M059J (cell line): Measurements from ENCODE around the gene TMEM222. TPM values are rescaled to one million over a fixed set of nuclear protein-coding genes. Genes with fewer than 3 reads are reported as not detected.
A peak's percentile ranks its signal among the peaks of the same experiment; 100 is the strongest.

Source experiments
- DNase-seq: peaks from one replicate; pipeline ENCODE4 v3.0.0-alpha.2; 2012; ENCODE audit warnings: low read depth
- total RNA-seq: library from RNA; depleted of rRNA; stranded (reverse); fragments of >200 nt; shearing (Covaris generic); gene quantifications from 2 replicates; pipeline ENCODE4 v1.2.3, GENCODE V29; 2014

Gene TMEM222
- total RNA-seq, 1 experiment from 2014 or later = 52.2 TPM

GRCh38 chr1:27306892-27307761 is 14.8 kb upstream of the TMEM222 start:
- no peak for DNase-seq

DNA sequence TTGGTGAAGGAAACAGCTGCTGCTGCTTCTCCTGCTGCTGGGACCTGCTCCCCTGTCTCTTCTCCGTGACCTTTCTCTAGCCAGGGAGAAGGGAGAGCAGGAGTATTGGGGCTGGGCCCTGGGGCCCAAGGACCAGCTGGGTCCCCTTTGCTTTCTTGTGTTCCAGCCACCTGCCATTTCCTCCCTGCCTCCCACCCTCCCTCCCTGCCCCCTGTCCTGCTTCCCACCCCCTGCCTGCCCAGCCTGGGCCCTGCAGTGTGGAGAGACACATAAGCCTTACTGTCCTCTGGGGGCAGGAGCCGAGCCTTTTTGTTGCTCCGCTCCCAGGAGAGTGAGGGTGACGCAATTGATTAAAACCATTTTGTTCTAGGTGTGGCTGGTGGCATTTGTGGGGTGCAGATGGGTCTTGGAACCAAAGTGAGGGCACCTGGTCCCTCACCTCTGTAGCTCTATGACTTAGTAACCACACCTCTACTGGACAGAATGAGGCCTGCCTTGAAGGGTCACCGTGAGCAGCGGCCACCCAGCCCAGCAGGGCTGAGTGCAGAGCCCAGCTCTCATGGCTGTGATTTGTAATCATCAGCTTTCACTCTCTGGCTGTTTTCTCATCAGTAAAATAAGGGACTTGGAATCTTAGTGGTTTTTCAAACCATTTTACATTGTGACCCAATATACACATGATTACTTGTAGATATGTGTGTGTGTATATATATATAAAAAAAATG is 13.9 kb upstream of the TMEM222 start:
- no peak for DNase-seq

DNA sequence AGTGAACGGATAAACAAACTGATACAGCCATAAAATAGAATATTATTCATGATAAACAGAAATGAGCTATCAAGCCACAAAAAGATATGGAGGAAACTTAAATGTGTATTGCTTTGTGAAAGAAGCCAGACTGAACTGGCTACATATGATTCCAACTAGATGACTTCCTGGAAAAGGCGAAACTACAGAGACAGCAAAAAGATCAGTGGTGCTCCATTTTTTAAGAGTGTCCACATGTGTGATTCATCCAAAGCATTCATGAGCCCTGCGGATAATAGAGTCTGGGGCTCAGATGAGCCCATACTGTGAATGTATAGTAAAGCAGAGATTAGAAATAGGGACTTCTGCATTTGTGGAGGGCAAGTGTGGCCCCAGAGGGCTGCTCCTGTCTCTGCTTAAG is 7.8 kb upstream of the TMEM222 start:
- DNase-seq = no peak

- no peak for DNase-seq
Measured at GRCh38 chr1:27314737-27315136, 7.2 kb upstream of the TMEM222 start.

DNA sequence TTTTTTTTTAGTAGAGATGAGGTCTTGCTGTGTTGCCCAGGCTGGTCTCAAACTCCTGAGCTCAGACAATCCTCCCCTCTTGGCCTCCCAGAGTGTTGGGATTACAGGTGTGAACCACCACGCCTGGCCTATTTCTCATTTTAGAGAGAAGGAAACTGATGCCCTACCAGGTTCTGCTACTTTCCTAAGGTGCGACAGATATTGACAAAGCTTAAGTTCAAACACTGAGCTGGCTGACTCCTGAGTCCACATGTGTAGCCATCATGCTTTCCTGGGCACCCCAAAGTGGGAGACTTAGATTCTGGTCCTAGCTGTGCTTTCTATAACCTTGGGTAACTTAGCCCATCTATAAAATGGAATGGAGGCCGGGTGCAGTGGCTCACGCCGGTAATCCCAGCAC is 5.1 kb upstream of the TMEM222 start:
- DNase-seq = no peak

GRCh38 chr1:27318136-27318535 is 3.8 kb upstream of the TMEM222 start:
- DNase-seq = no peak

GRCh38 chr1:27318596-27318995 is 3.4 kb upstream of the TMEM222 start:
- no peak for DNase-seq

DNA sequence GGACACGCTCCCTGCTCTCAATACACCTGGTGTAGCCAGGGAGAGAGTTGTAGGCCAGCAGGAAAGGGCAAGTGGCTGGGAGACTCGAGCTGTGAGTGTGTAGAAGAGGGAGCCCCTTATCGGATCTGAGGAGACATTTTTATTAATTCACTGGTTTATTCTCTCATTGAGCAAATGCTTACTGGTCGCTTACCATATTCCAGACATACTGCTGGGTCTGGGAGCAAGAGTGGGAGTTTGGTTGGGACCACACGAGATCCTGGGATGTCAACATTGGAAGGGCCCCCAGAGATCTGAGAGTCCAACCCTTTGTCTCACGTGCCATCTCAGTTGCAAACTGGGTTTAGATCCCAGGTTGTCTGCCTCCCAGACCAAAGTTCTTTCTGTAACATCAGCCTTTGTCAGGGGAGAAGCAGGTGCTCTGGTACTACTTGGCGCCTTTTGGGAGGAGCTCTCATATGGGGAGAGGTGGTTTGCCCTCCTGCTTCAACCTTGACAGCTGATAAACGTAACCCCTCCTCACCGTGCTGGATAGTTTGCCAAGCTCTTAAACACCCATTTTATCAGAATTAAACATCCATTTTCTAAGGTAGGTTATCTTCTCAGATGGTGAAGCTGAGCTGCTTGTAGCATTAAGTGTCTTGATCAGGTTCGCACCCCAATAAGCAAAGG is 742 bp downstream of the TMEM222 start:
- DNase-seq = no peak

DNA sequence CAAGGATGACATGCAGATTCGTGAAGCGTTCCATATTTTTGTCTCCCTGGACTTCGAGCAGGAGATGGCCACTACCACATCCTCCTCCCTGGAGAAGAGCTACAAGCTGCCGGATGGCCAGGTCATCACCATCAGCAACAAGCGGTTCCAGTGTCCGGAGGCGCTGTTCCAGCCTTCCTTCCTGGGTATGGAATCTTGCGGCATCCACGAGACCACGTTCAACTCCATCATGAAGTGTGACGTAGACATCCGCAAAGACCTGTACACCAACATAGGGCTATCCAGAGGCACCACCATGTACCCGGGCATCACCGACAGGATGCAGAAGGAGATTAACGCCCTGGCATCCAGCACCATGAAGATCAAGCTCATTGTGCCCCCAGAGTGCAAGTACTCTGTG is 3.3 kb downstream of the TMEM222 start:
- no peak for DNase-seq

GRCh38 chr1:27327964-27328363 is 6.0 kb downstream of the TMEM222 start:
- DNase-seq = no peak

GRCh38 chr1:27330786-27331185 is 8.8 kb downstream of the TMEM222 start:
- DNase-seq = no peak

- DNase-seq = no peak
Measured at GRCh38 chr1:27331426-27331825, 9.5 kb downstream of the TMEM222 start.

GRCh38 chr1:27331922-27332321 is 10.0 kb downstream of the TMEM222 start:
- no peak for DNase-seq

DNA sequence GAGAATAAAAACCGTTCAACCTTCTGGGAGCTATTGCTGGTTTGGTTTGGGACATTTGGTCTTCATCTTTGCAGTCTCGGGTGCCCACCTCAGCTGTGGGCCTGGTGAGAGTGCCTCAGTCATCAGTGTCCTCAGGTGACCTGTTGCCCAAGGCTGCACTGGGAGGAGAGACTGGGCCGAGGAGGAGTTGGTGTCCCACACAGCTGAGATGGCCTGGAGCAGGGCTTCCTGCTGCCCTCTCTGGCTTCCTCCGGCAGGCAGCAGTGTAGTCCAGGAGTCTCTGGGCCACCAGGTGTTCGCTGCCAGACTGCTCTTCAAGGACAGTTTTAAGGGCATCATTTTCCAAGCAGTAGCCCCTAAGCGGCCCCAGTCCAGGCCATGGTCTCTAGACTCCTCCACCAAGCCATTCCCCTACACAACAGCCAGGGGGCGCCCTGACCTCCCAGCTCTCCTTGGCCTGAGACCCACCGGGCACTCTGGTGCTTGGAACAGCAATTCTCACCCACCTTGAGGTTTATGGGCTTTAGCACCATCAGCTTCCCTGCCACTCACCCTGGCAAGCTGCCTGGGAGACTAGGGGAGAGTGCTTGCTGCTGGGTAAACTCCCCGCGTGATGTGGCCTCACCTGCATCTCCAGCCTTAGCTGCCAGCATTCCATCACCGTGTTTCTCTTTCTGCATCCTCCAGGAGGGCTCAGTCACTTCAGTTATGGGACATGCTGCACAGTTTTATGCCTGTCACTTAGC is 10.7 kb downstream of the TMEM222 start:
- DNase-seq = no peak

DNA sequence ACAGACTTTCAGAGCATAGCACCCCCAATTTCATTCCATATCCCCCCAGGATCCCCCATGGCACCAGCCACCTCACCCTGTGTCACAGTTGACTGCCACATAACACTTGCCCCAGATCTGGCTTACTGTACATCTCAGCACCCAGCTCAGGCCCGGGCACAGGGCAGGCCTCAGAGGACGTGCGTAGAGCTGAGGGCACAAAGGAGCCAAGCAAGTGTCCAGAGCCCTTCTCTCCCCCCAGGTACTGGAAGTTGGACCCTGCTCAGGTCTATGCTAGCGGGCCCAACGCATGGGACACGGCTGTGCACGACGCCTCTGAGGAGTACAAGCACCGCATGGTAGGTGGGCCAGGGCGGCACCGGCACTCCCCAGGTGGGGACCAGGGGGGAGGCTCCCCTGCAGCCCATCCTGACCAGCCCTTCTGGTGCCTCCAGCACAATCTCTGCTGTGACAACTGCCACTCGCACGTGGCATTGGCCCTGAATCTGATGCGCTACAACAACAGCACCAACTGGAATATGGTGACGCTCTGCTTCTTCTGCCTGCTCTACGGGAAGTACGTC is 11.8 kb downstream of the TMEM222 start:
- DNase-seq = no peak

GRCh38 chr1:27335506-27336422 is 13.8 kb downstream of the TMEM222 start:
- no peak for DNase-seq

GRCh38 chr1:27336756-27337155 is 14.8 kb downstream of the TMEM222 start:
- no peak for DNase-seq

- no peak for DNase-seq
Measured at GRCh38 chr1:27338751-27339150, 16.8 kb downstream of the TMEM222 start.

GRCh38 chr1:27339213-27339612 is 17.2 kb downstream of the TMEM222 start:
- DNase-seq = no peak

DNA sequence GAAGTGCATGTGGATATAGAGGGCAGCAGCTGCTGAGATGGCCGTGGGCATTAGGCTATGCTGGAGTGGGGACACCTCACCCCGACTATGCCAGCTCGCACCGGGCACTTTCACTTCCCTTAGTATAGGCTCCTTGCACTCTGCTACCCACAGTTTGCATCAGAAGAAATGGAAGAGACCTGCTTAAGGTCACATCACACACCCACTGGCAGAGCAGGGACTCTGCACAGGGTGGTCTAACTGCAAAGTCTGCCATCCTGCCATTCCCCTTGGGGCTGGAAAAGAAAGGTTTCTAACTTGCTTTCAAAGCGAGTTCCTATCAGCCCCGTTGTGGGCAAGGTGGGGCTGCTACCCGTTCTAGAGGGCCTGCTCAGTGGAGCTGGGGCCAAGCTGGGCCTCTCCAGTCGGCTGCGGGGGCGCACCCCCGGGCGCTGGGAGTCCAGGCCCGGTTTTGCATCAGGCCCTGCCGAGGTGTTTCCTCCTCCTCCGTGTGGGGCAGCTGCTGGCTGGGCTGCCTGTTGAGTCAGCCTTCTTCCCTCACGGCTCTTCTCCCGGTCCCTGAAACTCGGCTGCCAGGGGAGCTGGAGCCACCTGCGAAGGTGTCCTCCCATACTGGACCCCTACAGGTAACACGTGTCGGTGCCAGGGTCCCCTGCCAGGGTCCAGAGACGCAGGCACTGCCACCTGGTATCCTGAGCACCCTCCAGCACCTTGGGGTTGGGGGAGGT is 19.7 kb downstream of the TMEM222 start, which contains the start of gene SYTL1:
SYTL1 (plus strand) TSS at position 498 of the 728 bp plus-strand sequence. CDS start 3,313 bp downstream, outside the sequence.
- peak; percentile 81 for DNase-seq
